ENCODE measurements around the gene KLRC1.
"Not testable (repeated sequence)": the region's sequence is repeated elsewhere in the genome, so short reads cannot be mapped to it uniquely, and the experiment has no call there.

Gene KLRC1

DNA sequence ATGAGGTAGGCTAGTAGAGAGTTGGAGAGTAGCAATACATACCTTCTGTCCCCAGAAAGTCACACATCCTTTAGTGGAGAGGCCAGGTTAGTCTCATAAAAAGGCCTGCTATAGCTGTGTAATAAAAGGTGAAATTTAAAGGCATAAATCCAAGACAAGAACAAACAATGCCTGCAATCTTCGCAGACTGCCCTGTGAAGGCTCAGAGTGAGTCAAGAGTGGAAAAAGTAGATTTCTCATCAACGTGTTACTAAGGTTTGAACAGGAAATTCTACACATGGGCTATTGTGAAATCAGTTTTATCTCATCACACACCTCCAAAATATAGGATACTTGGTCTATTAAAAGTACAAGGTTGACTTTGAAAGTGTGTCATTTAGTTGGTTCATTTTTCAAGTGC lies at the start of gene KLRC1:
Gene KLRC1, minus strand, starts transcription at position 222 of the 400 bp plus-strand sequence. CDS start 2,221 bp downstream, outside the sequence.
- no peak for DNase-seq

- DNase-seq = no peak
These were observed 47.9 kb upstream of the KLRC1 start for GRCh38 chr12:10501030-10501429.

DNA sequence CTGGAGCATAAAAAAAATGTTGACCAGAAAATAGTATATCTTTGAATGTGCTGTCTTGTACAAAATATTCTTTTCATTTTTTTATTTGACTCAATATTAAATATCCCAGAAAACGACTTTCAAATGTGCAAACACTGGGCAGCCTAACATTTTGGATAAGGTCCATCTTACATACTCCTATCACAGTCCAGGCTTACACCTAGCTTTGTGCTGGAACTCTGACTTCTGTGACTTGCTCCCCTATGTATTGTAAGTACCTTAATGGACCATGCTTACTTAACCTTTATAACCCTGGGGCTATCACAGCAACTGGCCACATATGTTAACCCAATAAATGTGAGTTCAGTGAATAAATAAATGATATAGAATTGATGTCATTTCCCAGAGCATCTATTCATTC lies 44.9 kb upstream of the KLRC1 start:
- no peak for DNase-seq

- no peak for DNase-seq
These were observed 44.4 kb upstream of the KLRC1 start for GRCh38 chr12:10497602-10498001.

GRCh38 chr12:10491766-10492165 lies 38.6 kb upstream of the KLRC1 start:
- DNase-seq = no peak

GRCh38 chr12:10487328-10487727 lies 34.2 kb upstream of the KLRC1 start:
- not testable (repeated sequence) for DNase-seq

DNA sequence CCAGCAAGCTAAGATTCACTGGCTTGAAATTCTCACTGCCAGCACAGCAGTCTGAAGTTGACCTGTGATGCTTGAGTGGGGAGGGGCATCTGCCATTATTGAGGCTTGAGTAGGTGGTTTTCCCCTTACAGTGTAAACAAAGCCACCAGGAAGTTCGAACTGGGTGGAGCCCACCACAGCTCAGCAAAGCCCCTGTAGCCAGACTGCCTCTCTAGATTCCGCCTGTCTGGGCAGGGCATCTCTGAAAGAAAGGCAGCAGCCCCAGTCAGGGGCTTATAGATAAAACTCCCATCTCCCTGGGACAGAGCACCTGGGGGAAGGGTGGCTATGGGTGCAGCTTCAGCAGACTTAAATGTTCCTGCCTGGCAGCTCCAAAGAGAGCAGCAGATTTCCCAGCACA lies 28.7 kb upstream of the KLRC1 start:
- DNase-seq = not testable (repeated sequence)

- DNase-seq = not testable (repeated sequence)
These were observed 19.6 kb upstream of the KLRC1 start for GRCh38 chr12:10472808-10473207.

DNA sequence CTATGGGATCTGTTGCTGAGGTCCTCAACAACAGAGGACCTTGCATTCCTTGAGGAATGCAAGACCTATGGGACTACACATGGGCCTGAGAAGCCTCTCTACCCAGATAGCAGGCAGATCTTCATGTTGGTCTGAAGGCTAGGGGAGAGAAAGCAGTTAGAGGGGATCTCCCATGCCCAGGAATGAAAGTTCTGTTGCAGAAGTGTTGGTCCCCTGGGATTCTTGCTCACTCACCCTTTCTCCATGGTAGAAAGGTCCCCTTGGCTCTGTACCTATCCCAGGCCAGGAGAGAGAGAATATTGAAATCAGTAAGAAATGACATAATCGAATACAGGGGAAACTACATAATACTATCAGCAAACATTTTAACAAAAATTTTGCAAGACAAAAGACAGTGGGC lies 16.5 kb upstream of the KLRC1 start:
- DNase-seq = no peak

DNA sequence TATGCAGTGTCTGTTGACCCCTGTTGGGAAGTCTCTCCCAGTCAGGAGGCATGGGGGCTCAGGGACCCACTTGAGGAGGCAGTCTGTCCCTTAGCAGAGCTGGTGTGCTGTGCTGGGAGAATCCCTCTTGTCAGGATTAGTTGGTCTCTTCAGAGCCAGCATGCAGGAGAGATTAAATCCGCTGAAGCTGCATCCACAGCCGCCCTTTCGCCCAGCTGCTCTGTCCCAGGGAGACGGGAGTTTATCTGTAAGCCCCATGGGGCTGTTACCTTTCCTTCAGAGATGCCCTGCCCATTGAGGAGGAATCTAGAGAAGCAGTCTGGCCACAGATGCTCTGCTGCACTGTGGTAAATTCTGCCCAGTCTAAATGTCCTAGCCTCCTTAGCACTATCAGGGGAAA lies 13.1 kb upstream of the KLRC1 start:
- DNase-seq = no peak

DNA sequence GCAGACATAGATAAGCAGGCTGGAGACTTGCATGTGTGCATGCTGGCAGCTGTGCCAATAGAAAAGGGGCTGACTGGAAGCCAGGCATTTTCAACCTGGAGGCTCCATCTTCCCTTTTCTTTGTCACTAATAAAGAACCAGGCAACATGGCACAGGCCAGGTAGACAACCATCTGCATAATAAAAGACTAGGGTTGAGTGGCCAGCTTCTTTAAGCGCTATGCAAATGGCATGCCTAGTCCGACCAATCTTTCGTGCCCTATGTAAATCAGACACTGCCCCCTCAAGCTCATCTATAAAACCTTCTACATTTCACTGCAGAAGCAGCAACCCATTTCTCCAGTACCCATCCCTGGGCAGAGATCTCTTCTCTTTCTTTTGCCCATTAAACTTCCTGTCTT lies 4.6 kb upstream of the KLRC1 start:
- no peak for DNase-seq

DNA sequence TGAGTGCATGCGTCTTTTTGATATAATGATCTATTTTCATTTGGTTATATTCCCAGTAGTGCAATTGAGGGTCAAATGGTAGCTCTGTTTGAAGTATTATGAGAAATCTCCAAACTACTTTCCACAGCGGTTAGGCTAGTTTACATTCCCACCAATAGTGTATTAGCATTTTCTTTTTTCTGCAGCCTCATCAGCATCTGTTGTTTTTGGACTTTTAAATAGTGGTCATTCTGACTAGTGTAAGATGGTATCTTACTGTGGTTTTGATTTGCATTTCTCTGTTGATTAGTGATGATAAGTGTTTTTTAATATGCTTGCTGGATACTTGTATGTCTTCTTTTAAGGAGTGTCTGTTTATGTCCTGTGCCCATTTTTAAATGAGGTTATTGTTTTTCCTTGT lies 3.7 kb upstream of the KLRC1 start:
- no peak for DNase-seq

GRCh38 chr12:10455766-10456165 lies 2.6 kb upstream of the KLRC1 start:
- no peak for DNase-seq

DNA sequence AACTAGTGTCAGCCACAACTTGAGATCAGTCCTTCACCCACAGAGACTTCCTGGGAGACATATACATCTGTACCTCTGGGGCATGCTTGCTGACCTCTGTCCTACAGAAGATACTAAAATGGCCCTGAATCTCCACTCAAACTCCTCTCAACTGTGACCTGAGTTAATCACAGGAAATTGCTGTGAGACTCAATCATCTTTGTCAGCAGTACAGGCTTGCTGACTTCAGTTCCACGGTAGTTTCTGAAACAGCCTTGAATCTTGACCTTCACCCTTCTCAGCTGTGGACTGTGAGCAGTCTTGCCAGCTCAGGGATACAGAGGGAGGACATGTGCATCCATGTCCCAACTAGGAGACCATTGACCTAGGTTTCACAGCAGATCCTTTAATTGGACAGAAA lies 1.4 kb upstream of the KLRC1 start:
- DNase-seq = no peak

- no peak for DNase-seq
These were observed 4.9 kb downstream of the KLRC1 start for GRCh38 chr12:10448236-10448635.

GRCh38 chr12:10446052-10446451 lies 7.1 kb downstream of the KLRC1 start:
- DNase-seq = not testable (repeated sequence)

DNA sequence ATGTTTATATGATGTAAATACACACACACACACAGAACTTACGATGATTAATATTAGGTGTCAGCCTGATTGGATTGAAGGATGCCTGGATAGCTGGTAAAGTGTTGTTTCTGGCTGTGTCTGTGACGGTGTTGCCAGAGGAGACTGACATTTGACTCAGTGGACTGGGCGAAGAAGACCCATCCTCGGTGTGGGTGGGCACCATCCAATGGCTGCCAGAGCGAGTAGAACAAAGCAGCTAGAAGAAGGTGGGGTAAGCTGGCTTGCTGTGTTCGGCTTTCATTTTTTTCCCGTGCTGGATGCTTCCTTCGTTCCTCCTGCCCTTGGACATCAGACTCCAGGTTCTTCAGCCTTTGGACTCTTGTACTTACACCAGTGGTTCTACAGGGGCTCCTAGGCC lies 12.0 kb downstream of the KLRC1 start:
- not testable (repeated sequence) for DNase-seq

- DNase-seq = not testable (repeated sequence)
These were observed 13.4 kb downstream of the KLRC1 start for GRCh38 chr12:10439608-10440274.

DNA sequence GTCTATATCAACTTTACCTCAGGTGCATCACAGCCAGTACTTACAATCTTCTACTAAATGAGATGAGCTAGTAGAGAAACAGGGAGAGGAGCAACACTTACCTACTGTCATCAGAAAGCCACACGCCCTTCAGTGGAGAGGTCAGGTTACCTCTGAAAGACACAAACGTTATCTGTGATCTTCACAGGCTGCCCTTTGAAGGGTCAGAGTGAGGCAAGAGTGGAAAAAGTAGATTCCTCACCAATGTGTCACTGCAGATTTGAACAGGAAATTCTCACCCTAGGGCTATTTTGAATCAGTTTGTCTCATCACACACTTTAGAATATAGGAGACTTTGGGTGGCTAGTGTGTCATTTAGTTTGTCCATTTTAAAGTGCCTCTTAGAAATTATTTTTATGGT lies 15.6 kb downstream of the KLRC1 start:
- DNase-seq = not testable (repeated sequence)

DNA sequence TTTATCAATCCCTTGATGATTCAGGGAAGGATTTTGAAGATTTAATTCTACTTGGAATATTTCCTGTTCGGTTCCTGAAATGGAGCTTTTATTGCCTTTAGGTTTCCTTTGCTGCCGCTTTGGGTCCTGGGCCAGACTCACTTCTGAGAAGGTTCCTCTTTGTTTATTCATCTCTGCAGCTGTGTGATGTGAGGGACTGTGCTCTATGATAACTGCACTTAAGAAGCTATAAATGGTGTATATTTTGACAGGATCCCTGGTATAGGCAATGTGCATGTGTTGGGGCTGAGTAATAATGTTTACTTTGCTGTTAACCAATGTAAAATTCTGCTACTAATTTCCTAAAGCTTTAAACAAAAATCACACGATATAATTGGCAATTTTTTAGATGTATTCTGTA lies 17.4 kb downstream of the KLRC1 start, which contains the start of gene KLRC2:
Gene KLRC2, minus strand, starts transcription at position 195 of the 400 bp plus-strand sequence. Its CDS starts 24 bp downstream, at position 171.
- DNase-seq = not testable (repeated sequence)

DNA sequence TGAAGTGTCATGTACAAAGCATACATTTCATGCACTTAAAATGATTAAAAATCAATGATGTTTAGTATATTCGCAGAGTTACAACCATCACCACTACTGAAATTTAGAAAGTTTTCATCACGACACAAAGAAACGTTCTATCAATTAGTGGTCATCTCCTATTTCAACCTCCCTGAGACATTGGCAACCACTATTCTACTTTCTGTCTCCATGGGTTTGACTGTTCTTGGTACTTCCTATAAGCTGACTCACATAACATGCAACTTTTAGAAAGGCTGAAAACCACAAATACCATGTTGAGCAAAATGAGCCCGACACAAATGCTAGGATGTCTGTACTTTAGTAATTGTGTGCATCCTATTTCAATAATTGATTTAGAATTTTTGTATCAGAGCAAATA lies 22.6 kb downstream of the KLRC1 start:
- DNase-seq = not testable (repeated sequence)

GRCh38 chr12:10425938-10426337 lies 27.2 kb downstream of the KLRC1 start:
- DNase-seq = not testable (repeated sequence)

GRCh38 chr12:10424260-10424899 lies 28.8 kb downstream of the KLRC1 start:
- not testable (repeated sequence) for DNase-seq

GRCh38 chr12:10422159-10422558 lies 31.0 kb downstream of the KLRC1 start:
- DNase-seq = not testable (repeated sequence)

- DNase-seq = not testable (repeated sequence)
These were observed 32.8 kb downstream of the KLRC1 start, which contains the start of gene KLRC3 for GRCh38 chr12:10420334-10420733. Gene KLRC3, minus strand, starts transcription at chr12:10420595. Its CDS starts 45 bp downstream, at chr12:10420550.

All from hematopoietic multipotent progenitor cell treated with erythropoietin and hydrocortisone succinate and interleukin-3 and kit ligand, for 8 days (in vitro differentiated cells).